Type B pancreatic cell (in vitro differentiated cells): ENCODE measurements around the gene SETD3. TPM values are rescaled to one million over a fixed set of nuclear protein-coding genes. Genes with fewer than 3 reads are reported as not detected.

ENCODE experiments used
- DNase-seq: peaks from one replicate; pipeline ENCODE4 v3.0.0; 2021; ENCODE audit warnings: mixed read lengths; ENCODE audit not compliant: unreplicated experiment; ENCODE audit errors: extremely low spot score
- H3K27ac Mint-ChIP-seq: 2 replicates; pipeline ENCODE4 v1.8.0; 2021; ENCODE audit warnings: mild to moderate bottlenecking, mixed read lengths
- H3K27me3 Mint-ChIP-seq: 2 replicates; pipeline ENCODE4 v1.8.0; 2021; ENCODE audit warnings: mixed read lengths
- H3K36me3 Mint-ChIP-seq: 2 replicates; pipeline ENCODE4 v1.8.0; 2021; ENCODE audit warnings: mixed read lengths
- H3K4me1 Mint-ChIP-seq: one replicate; pipeline ENCODE4 v1.8.0; 2021; ENCODE audit warnings: mixed read lengths; ENCODE audit not compliant: unreplicated experiment
- H3K4me3 Mint-ChIP-seq: 2 replicates; pipeline ENCODE4 v1.8.0; 2021; ENCODE audit warnings: mild to moderate bottlenecking, mixed read lengths
- H3K9me3 Mint-ChIP-seq: 2 replicates; pipeline ENCODE4 v1.8.0; 2021; ENCODE audit warnings: mixed read lengths
- total RNA-seq: library from RNA; stranded (reverse); gene quantifications from 2 replicates; pipeline ENCODE4 v1.2.1, GENCODE V29; 2021; ENCODE audit warnings: low replicate concordance
- TF ChIP-seq, protein P1 (sequence below): fragments of 200-600 bp; sonication (generic); conservative IDR thresholded peaks from 2 replicates; pipeline ENCODE4 v1.5.0; 2021; ENCODE audit warnings: antibody characterized with exemption, mild to moderate bottlenecking

SETD3 gene
- total RNA-seq, 1 donor from 2014 or later: 50.2 TPM

DNA sequence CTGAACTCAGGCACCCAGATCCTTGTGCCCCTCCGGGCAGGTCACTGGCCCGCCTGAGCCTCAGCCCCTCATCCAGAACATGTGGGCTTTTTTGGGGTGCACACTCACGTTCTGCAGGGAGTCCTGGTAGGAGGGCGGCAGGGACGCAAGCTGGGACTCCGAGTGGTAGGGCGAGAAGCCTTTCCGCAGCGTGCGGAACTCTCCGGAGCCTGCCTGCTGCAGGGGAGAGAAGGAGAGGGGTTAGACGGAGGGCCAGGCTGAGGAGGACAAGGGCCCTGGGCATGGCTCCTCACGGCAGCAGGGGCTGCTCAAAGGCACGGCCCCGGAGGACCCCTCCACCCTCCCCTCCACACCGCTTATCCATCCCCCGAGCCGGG is 41.4 kb upstream of the SETD3 start:
- no peaks in the 10 kb centered on the region for H3K27me3 Mint-ChIP-seq
- peaks cover 35% of the 10 kb centered on the region for H3K4me1 Mint-ChIP-seq
- H3K36me3 Mint-ChIP-seq: no peaks in the 10 kb centered on the region
- H3K9me3 Mint-ChIP-seq: no peaks in the 10 kb centered on the region
- H3K27ac Mint-ChIP-seq: peak overlapping the region; percentile 86
- H3K4me3 Mint-ChIP-seq: no peak overlapping the region
- TF ChIP-seq, protein P1, sequence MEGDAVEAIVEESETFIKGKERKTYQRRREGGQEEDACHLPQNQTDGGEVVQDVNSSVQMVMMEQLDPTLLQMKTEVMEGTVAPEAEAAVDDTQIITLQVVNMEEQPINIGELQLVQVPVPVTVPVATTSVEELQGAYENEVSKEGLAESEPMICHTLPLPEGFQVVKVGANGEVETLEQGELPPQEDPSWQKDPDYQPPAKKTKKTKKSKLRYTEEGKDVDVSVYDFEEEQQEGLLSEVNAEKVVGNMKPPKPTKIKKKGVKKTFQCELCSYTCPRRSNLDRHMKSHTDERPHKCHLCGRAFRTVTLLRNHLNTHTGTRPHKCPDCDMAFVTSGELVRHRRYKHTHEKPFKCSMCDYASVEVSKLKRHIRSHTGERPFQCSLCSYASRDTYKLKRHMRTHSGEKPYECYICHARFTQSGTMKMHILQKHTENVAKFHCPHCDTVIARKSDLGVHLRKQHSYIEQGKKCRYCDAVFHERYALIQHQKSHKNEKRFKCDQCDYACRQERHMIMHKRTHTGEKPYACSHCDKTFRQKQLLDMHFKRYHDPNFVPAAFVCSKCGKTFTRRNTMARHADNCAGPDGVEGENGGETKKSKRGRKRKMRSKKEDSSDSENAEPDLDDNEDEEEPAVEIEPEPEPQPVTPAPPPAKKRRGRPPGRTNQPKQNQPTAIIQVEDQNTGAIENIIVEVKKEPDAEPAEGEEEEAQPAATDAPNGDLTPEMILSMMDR: no peak
- DNase-seq: no peak

DNA sequence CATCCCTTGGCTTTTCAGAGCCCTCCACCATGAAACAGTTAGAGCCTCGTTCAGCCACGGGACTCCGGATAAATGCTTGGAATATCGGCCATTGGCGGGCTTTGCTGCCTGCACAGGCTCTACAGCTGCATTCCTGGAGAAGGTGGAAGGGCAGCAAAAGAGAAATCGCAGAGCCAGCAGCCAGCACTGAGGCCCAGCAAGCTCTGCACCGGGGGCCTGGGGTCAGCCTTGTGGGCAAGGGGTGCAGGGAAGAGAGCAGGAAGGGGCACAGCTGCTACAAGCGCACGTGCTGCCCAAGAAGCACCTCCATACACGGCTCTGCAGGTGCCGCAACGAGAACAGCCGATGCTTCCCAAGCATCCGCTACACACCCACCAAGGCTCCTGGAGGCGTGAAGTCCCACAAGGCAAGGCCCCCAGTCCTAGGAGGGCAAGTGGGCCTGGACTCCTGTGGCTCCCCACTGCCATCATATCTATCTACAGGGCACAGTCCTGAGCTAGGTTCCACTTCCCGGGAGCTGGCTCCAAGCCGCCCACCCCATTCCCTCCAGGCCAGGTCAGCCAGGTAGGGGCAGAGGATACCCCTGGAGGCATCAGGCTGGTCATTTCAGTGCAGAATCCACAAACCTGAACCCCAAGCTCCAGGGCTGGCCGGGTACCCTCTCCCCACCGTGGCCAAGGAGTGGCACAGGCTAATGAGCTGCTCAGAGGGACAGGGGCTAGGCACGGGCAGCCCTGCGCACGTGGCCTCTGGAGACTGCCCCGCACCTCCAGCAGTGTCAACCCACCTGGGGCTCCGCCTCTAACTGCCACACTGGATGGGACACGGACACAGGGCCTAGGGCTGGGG is 40.7 kb upstream of the SETD3 start:
- TF ChIP-seq, protein P1: no peak
- no peaks in the 10 kb centered on the region for H3K9me3 Mint-ChIP-seq
- no peaks in the 10 kb centered on the region for H3K27me3 Mint-ChIP-seq
- no peak overlapping the region for H3K4me3 Mint-ChIP-seq
- no peak for DNase-seq
- peak overlapping the region; percentile 75 for H3K27ac Mint-ChIP-seq
- H3K36me3 Mint-ChIP-seq: no peaks in the 10 kb centered on the region
- H3K4me1 Mint-ChIP-seq: peaks cover 35% of the 10 kb centered on the region

DNA sequence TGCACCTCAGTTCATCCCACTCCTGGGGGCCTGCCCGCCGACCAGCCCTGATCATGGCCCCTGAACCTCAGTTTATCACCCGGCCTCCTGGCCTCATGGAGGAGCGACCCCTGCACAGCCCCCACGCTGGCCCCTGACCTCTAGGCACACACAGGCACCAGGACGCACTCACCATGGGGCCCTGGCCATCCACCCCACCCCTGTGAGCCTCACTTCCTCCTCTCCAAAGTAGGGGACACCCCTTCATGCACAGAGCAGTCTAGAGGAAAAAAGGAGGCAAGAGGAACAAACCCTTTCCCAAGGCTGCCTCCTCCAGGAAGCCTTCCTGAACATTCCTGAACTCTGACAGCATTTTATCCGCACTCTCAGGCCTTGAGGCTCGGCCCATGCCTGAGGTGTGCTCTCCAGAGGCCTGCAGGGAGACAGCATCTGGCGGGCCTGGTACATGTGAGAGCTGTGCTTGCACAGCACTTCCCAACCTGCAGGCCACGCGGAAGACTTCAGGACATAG is 40.0 kb upstream of the SETD3 start:
- Mint-ChIP-seq H3K4me1 (peaks cover 35% of the 10 kb centered on the region), H3K27ac (peak overlapping the region; percentile 75), H3K36me3 (no peaks in the 10 kb centered on the region), H3K4me3 (peak overlapping the region; percentile 31), H3K9me3 (no peaks in the 10 kb centered on the region), H3K27me3 (no peaks in the 10 kb centered on the region)
- DNase-seq: no peak
- TF ChIP-seq, protein P1: no peak

GRCh38 chr14:99519931-99520421 is 39.3 kb upstream of the SETD3 start:
- TF ChIP-seq, protein P1: no peak
- Mint-ChIP-seq H3K27ac (peak overlapping the region; percentile 59), H3K4me1 (peaks cover 30% of the 10 kb centered on the region), H3K9me3 (no peaks in the 10 kb centered on the region), H3K27me3 (no peaks in the 10 kb centered on the region), H3K4me3 (no peak overlapping the region), H3K36me3 (no peaks in the 10 kb centered on the region)
- no peak for DNase-seq

DNA sequence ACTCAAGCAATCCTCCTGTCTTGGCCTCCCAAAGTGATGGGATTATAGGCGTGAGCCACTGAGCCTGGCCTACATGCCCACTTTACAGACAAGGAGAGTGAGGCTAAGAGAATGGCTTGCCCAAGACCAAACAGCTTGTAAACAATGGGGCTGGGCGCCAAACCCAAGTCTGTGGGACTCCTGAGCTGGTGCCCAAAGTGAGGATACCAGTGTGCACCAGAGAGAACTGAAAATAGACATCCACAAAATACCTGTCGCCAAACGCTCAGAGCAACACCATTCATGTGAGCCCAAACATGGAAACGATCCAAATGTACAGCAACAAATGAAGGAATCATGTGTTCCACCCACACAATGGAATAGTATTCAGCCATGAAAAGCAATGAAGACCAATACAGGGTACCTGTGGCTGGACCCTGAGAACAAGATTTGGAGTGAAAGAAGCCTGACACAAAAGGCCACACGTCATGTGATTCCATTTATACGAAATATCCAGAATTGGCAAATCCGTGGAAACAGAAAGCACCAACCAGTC is 38.8 kb upstream of the SETD3 start:
- DNase-seq: no peak
- Mint-ChIP-seq H3K9me3 (no peaks in the 10 kb centered on the region), H3K27ac (peak overlapping the region; percentile 59), H3K27me3 (no peaks in the 10 kb centered on the region), H3K4me3 (no peak overlapping the region), H3K36me3 (no peaks in the 10 kb centered on the region), H3K4me1 (peaks cover 25% of the 10 kb centered on the region)
- TF ChIP-seq, protein P1: no peak
